GM12874 (cell line): ENCODE measurements around the gene SORL1.

Source experiments
- CTCF ChIP-seq: IDR thresholded peaks from 2 replicates; pipeline ENCODE4 v1.5.1; 2011; ENCODE audit warnings: low read depth, mild to moderate bottlenecking, control low read depth, low read length, moderate library complexity; ENCODE audit not compliant: insufficient read depth

SORL1 gene

DNA sequence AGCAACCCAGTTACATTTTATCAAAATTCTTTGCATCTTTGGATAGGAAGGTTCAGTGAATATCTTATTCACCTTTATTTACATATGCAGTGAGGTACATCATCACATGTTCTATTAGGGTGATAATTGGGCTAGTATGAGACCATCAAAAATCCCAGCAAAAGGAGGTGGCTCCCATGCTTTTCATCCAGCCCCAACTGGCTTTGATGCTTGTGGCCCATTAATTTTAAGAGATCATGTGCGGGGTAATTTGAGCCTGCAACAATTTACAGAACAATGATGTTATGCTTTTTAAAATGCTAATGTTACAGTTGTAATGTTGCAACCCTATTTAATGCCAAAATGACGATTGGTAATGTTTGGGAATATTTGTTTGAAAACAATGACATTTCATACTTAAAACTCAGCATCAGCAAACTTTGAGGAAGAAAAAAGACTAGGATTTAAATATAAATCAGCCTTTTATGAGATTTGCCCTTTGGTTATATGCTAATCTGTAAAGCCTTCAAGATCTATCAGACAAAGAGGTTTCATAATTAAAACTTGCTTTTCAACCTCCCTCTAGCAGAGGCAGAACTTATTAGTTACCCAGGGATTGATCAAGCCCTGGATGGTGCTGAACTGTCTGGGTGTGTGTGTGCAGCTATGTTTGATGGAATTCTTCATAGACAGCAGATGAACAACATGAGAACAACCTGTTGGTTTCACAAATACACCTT is 184.1 kb downstream of the SORL1 start:
- no peak for TF ChIP-seq CTCF

DNA sequence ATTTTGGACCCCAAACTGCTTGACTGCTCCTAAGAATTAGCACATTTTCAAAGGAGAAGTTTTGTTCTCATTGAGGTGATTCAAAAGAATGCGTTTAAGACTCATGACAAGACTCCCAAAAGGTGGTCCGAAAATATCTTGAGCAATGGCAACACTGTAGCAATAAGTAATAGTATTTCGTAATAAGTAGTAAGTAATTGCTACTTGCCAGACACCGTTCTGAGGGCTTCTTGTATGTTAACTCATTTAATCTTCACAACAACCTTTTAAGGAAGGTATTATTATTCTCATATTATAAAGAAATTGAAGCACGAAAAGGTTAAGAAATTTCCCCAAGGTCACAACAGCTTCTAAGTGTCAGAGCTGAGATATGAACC is 184.7 kb downstream of the SORL1 start:
- no peak for TF ChIP-seq CTCF

DNA sequence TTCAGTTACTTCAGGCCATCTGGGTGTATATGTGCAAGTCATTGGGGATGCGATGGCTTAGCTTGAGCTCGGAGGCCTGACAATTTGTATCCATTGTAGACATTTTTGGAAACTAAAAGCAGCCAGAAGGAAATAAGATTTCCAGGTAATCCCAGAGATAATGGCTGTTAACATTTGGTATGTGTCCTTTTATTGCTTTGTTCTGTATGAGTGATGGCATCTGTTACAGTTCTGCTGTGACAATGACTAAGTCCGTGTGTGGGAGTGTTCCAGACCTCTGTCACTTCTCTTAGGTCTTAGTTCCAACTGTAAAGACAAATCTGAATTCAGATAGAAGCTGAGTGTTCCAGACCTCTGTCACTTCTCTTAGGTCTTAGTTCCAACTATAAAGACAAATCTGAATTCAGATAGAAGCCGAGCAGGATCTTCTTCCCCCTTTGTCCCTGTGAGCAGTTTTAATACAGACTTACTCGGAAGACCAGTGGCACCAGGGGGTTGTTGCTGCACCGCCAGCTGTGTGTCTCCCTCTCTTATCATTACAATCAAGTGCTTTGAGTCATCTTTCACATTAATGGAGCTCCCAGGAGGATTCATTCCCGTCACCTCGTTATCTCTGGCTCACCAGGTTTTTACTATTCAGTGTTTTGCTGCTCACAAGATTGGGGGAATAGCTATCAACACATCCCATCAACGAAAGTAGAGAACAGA is 191.5 kb downstream of the SORL1 start:
- no peak for TF ChIP-seq CTCF

- no peak for TF ChIP-seq CTCF
These were observed 192.0 kb downstream of the SORL1 start for GRCh38 chr11:121644187-121644512.

DNA sequence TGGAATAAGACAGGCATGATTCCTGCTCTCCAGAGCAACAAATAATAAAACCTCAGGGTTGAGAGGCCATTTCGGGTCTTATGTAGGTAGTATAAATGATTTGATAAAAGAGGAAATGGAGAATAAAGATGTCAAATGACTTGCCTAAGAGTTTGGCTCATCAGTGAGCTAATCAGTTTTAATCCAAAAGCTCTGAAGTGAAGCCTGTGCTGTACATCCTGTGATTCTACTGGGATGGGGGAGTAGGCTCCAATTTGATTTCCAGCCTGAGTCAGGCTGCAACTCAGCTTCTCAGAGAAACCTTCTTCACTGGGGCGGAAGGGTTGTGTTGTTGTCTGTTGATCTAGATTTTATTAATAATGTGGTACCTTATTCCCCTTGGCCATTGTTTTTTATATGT is 192.9 kb downstream of the SORL1 start:
- TF ChIP-seq CTCF = no peak

- no peak for TF ChIP-seq CTCF
These were observed 193.5 kb downstream of the SORL1 start for GRCh38 chr11:121645596-121645995.

DNA sequence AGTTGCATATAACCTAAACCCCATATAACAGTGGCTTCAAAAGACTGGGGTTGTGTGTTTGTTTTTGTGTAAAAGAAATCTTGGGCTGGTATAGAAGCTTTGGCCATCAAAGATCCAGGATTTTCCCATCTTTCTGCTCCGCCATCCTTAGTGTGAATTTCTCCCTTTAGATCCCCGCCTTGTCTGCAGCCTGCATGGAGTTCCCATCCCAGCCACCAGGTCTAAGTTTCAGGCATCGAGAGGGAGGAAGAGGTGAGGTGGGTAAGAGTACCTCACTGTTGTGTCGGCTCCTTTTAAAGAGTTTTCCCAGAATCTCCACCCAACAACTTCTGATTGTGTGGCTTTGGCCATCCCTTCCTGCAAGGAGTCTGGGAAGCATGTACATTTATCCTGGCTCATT is 196.2 kb downstream of the SORL1 start:
- TF ChIP-seq CTCF = no peak; the same call in 1 of the 2 replicates
